Endothelial cell of umbilical vein (primary cell): Measurements from ENCODE around the gene TMEM89. TPM values are rescaled to one million over a fixed set of nuclear protein-coding genes. Genes with fewer than 3 reads are reported as not detected.
A peak's percentile ranks its signal among the peaks of the same experiment; 100 is the strongest.

ENCODE experiments used
- Bru-seq: library from RNA; stranded (reverse); fragments of 400-500 nt; gene quantifications from one replicate; lab custom pipeline; 2021; lab: Mats Ljungman, UMichigan
- BruChase-seq, 2 experiments: library from RNA; stranded (reverse); fragments of 400-500 nt; gene quantifications; one replicate each; lab custom pipeline; 2021; lab: Mats Ljungman, UMichigan
- BruUV-seq: library from RNA; stranded (reverse); fragments of 400-500 nt; replicated peaks from 2 replicates; lab custom pipeline; 2021; lab: Mats Ljungman, UMichigan
- CTCF ChIA-PET: fragments of 300-600, 350-600 bp; sonication (Branson Sonifier 250); formaldehyde crosslinking; loops from one replicate; lab custom pipeline; 2021; ENCODE audit warnings: antibody characterized with exemption, inconsistent platforms; lab: Charles Lee
- POLR2A ChIA-PET: fragments of 300-600, 350-600 bp; sonication (Branson Sonifier 250); formaldehyde crosslinking; loops from one replicate; lab custom pipeline; 2021; ENCODE audit warnings: antibody characterized with exemption, inconsistent platforms; lab: Charles Lee
- DNase-seq: peaks from one replicate; pipeline ENCODE4 v3.0.0-alpha.2; 2011; ENCODE audit warnings: low read depth, low spot score
- FAIRE-seq: peaks from 2 replicates; lab custom pipeline; 2011; peaks lifted over from hg19 to GRCh38; lab: Jason Lieb, UNC
- H2AFZ ChIP-seq: 2 replicates; pipeline ENCODE4 v1.6.0; 2012; ENCODE audit warnings: low read depth, low read length, control low read depth, inconsistent platforms
- H3K27ac ChIP-seq: 2 replicates; pipeline ENCODE4 v1.5.1; 2011; ENCODE audit warnings: low read depth, mild to moderate bottlenecking, control low read depth, low read length, moderate library complexity; ENCODE audit not compliant: insufficient read depth
- H3K27me3 ChIP-seq, 2 experiments: 2 replicates each; pipeline versions ENCODE4 v1.6.0 to v1.6.1; 2011; ENCODE audit warnings: low read length in 2 of 2, mixed read lengths in 1 of 2; ENCODE audit not compliant: control insufficient read depth in 2 of 2, insufficient read depth in 2 of 2
- H3K36me3 ChIP-seq, 2 experiments: 2 replicates in 1 of 2; 3 replicates in 1 of 2; pipeline ENCODE4 v1.5.1; 2011; ENCODE audit warnings: low read length in 2 of 2, mild to moderate bottlenecking in 1 of 2, moderate library complexity in 1 of 2; ENCODE audit not compliant: control insufficient read depth in 2 of 2, insufficient read depth in 2 of 2; ENCODE audit errors: extremely low read depth in 1 of 2
- H3K4me1 ChIP-seq: 3 replicates; pipeline ENCODE4 v1.5.1; 2011; ENCODE audit warnings: mild to moderate bottlenecking, low read length; ENCODE audit not compliant: control insufficient read depth, insufficient read depth; ENCODE audit errors: extremely low read depth
- H3K4me2 ChIP-seq: 2 replicates; pipeline ENCODE4 v1.6.1; 2011; ENCODE audit warnings: low read length, control low read depth, mixed read lengths; ENCODE audit not compliant: insufficient read depth
- H3K4me3 ChIP-seq, 3 experiments: fragments of 200-600 bp in 1 of 3; sonication (generic), shearing (Covaris generic) in 1 of 3; replicated peaks in 1 of 3; 2 replicates each; pipeline ENCODE4 v1.5.1; 2011 to 2016; ENCODE audit warnings: control low read depth in 3 of 3, low read length in 3 of 3, mild to moderate bottlenecking in 2 of 3, inconsistent platforms in 1 of 3, low read depth in 1 of 3, moderate library complexity in 1 of 3; ENCODE audit not compliant: insufficient read depth in 1 of 3
- H3K79me2 ChIP-seq: 2 replicates; pipeline ENCODE4 v1.6.0; 2012; ENCODE audit warnings: low read length, inconsistent platforms; ENCODE audit not compliant: control insufficient read depth, insufficient read depth
- H3K9ac ChIP-seq: replicated peaks from 2 replicates; pipeline ENCODE3; 2011; ENCODE audit warnings: low read length, control low read depth; ENCODE audit not compliant: insufficient read depth; ENCODE audit errors: extremely low read depth
- H3K9me1 ChIP-seq: replicated peaks from 3 replicates; pipeline ENCODE4 v1.6.0; 2011; ENCODE audit warnings: mild to moderate bottlenecking, low read length; ENCODE audit not compliant: control insufficient read depth, insufficient read depth; ENCODE audit errors: extremely low read depth
- H3K9me3 ChIP-seq: replicated peaks from 2 replicates; pipeline ENCODE4 v1.5.1; 2012; ENCODE audit warnings: low read length, inconsistent platforms; ENCODE audit not compliant: control insufficient read depth, insufficient read depth
- H4K20me1 ChIP-seq: replicated peaks from 2 replicates; pipeline ENCODE3; 2011; ENCODE audit warnings: mild to moderate bottlenecking, low read length; ENCODE audit not compliant: control insufficient read depth, insufficient read depth; ENCODE audit errors: extremely low read depth
- EZH2 ChIP-seq: IDR thresholded peaks from 2 replicates; pipeline ENCODE4 v1.6.1; 2012; ENCODE audit warnings: borderline replicate concordance, low read depth, mild to moderate bottlenecking, moderate library complexity, low read length, inconsistent platforms; ENCODE audit not compliant: severe bottlenecking
- GATA2 ChIP-seq: IDR thresholded peaks from 2 replicates; pipeline ENCODE4 v1.7.0; 2011; ENCODE audit warnings: low read depth, mild to moderate bottlenecking, moderate library complexity, mixed read lengths, low read length; ENCODE audit not compliant: insufficient read length, insufficient read depth
- JUN ChIP-seq: IDR thresholded peaks from 2 replicates; pipeline ENCODE4 v1.6.1; 2011; ENCODE audit warnings: borderline replicate concordance, low read depth; ENCODE audit not compliant: insufficient read length, insufficient read depth
- MYC ChIP-seq: IDR thresholded peaks from one replicate; pipeline ENCODE4 v1.6.1; 2011; ENCODE audit warnings: mild to moderate bottlenecking, low read depth, low read length
- POLR2A ChIP-seq: IDR thresholded peaks from 2 replicates; pipeline ENCODE4 v1.6.1; 2012; ENCODE audit warnings: low read depth, mild to moderate bottlenecking, control low read depth, low read length
- POLR2AphosphoS5 ChIP-seq: IDR thresholded peaks from 2 replicates; pipeline ENCODE4 v1.6.1; 2012; ENCODE audit warnings: low read depth, mild to moderate bottlenecking, control low read depth, low read length, moderate library complexity; ENCODE audit not compliant: insufficient read depth
- dilution Hi-C: fragments of 300-500 bp; cut with MboI; formaldehyde crosslinking; loops from one replicate; pipeline ENCODE4 v1.15.0; 2019; ENCODE audit warnings: low sequenced_read_pairs; ENCODE audit not compliant: extremely low pct_ligation_motif_present
- intact Hi-C: fragments of 100-400 bp; cut with micrococcal nuclease; formaldehyde crosslinking; loops from one replicate; pipeline ENCODE4 v1.10.0; 2022
- long read RNA-seq: library from polyadenylated mRNA; stranded (forward); transcript quantifications from one replicate; pipeline ENCODE4 v2.0.0, GENCODE V29; 2021
- polyA minus RNA-seq, 3 experiments: library from RNA; depleted of rRNA, polyadenylated mRNA; stranded (reverse); fragments of >200 nt; gene quantifications; 1 replicate in 1 of 3; 2 replicates in 2 of 3; pipeline ENCODE4 v1.2.3, GENCODE V29; 2011
- polyA plus RNA-seq, 4 experiments: library from polyadenylated mRNA; depleted of rRNA in 3 of 4; stranded (reverse) in 3 of 4; unstranded in 1 of 4; fragments of >200 nt; gene quantifications; 2 replicates each; pipeline versions ENCODE4 v1.2.1 to v1.2.3, GENCODE V29; 2011 to 2012; ENCODE audit warnings: missing spikeins in 1 of 4
- total RNA-seq: library from RNA; stranded (reverse); gene quantifications from 2 replicates; pipeline ENCODE4 v1.2.3, GENCODE V29; 2021
- TF ChIP-seq, protein P1 (sequence below): IDR thresholded peaks from 2 replicates; pipeline ENCODE4 v1.6.1; 2011; ENCODE audit not compliant: insufficient read depth, insufficient read length
- TF ChIP-seq, protein P2 (sequence below), 2 donors: IDR thresholded peaks; 1 replicate in 1 of 2; 2 replicates in 1 of 2; pipeline ENCODE4 v1.5.1; 2011; ENCODE audit warnings: low read length in 2 of 2, mild to moderate bottlenecking in 2 of 2, moderate library complexity in 2 of 2, control low read depth in 1 of 2, inconsistent platforms in 1 of 2, low read depth in 1 of 2; ENCODE audit not compliant: insufficient read depth in 1 of 2; ENCODE audit errors: extremely low read depth in 1 of 2

TMEM89 gene, protein sequence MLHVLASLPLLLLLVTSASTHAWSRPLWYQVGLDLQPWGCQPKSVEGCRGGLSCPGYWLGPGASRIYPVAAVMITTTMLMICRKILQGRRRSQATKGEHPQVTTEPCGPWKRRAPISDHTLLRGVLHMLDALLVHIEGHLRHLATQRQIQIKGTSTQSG
- not detected in 2 replicates for total RNA-seq
- polyA plus RNA-seq, result not detected in 2 replicates
- not detected in 2 replicates for polyA plus RNA-seq (2011; cell fraction: cytosol; rRNA removed)
- 0.51 TPM in 1 of 2 replicates, not detected in the other for polyA plus RNA-seq (2011; cell fraction: nucleus; rRNA removed)
- not detected in 2 replicates for polyA plus RNA-seq (2012)
- polyA minus RNA-seq, result not detected in 2 replicates
- not detected for polyA minus RNA-seq (2011; cell fraction: cytosol; rRNA and poly(A)+ RNA removed)
- not detected in 2 replicates for polyA minus RNA-seq (2011; cell fraction: nucleus; rRNA and poly(A)+ RNA removed)
- Bru-seq, nascent RNA, result percentile 28 among the genes with signal in this experiment
- BruChase-seq, experiment 1, labeled RNA remaining after a 6-hour chase, result not detected
- BruChase-seq, experiment 2, labeled RNA remaining after a 2-hour chase, result percentile 35 among the genes with signal in this experiment
- long read RNA-seq, result 0 reads

DNA sequence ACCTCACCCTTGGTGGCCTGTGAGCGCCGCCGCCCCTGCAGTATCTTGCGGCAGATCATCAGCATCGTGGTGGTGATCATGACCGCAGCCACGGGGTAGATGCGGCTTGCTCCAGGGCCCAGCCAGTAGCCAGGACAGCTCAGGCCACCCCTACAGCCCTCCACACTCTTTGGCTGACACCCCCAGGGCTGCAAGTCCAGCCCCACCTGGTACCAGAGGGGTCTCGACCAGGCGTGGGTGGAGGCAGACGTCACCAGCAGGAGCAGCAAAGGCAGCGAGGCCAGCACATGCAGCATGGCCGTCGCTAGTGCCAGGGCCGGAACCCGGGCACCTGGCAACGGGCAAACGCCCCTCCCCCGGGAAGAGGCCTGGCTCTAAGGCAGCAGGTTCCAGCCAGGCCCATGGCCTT lies at the start of gene TMEM89:
TSS of gene TMEM89 (minus strand) at position 309 of the 409 bp plus-strand sequence. CDS start at position 296, 13 bp downstream.
- Histone ChIP-seq H3K9me1 (no peaks in the 10 kb centered on the region), H3K27me3 (no peaks in the 10 kb centered on the region), H3K4me3 (no peak within 1 kb of the TSS), H3K9me3 (peaks cover 4% of the 10 kb centered on the region), H3K27ac (no peak within 1 kb of the TSS), H3K9ac (no peak within 1 kb of the TSS), H2AFZ (no peak within 1 kb of the TSS), H3K4me1 (no peaks in the 10 kb centered on the region), H3K4me2 (no peak within 1 kb of the TSS), H3K79me2 (no peaks in the 10 kb centered on the region), H4K20me1 (no peaks in the 10 kb centered on the region), H3K36me3 (peaks cover 0 to 5% of the 10 kb centered on the region in 2 experiments)
- no TSS peak for BruUV-seq
- no peak for FAIRE-seq
- intact Hi-C loops (no loop called here), dilution Hi-C loops (no loop called here)
- no peak for TF ChIP-seq GATA2
- no peak for TF ChIP-seq JUN
- TF ChIP-seq, protein P1, sequence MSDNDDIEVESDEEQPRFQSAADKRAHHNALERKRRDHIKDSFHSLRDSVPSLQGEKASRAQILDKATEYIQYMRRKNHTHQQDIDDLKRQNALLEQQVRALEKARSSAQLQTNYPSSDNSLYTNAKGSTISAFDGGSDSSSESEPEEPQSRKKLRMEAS, result no peak
- no peak for TF ChIP-seq MYC
- no peak for TF ChIP-seq POLR2AphosphoS5
- no peak for TF ChIP-seq EZH2
- no peak for TF ChIP-seq POLR2A
- TF ChIP-seq, protein P2, sequence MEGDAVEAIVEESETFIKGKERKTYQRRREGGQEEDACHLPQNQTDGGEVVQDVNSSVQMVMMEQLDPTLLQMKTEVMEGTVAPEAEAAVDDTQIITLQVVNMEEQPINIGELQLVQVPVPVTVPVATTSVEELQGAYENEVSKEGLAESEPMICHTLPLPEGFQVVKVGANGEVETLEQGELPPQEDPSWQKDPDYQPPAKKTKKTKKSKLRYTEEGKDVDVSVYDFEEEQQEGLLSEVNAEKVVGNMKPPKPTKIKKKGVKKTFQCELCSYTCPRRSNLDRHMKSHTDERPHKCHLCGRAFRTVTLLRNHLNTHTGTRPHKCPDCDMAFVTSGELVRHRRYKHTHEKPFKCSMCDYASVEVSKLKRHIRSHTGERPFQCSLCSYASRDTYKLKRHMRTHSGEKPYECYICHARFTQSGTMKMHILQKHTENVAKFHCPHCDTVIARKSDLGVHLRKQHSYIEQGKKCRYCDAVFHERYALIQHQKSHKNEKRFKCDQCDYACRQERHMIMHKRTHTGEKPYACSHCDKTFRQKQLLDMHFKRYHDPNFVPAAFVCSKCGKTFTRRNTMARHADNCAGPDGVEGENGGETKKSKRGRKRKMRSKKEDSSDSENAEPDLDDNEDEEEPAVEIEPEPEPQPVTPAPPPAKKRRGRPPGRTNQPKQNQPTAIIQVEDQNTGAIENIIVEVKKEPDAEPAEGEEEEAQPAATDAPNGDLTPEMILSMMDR (IDR thresholded peaks at IDR 0.05; ENCODE audit: extremely low read depth in 1 of 2, insufficient read depth in 1 of 2, low read depth in 1 of 2, low read length in 2 of 2), result no peak
- CTCF ChIA-PET, result no interaction called here
- no peak for DNase-seq
- POLR2A ChIA-PET, result no interaction called here
